Fibroblast of lung (primary cell): ENCODE data around the gene MKKS. TPM values are rescaled to one million over a fixed set of nuclear protein-coding genes. Genes with fewer than 3 reads are reported as not detected.

ENCODE experiments used
- DNase-seq, 2 donors: peaks; one replicate each; pipeline versions ENCODE4 v3.0.0 to v3.0.0-alpha.2; 2010; ENCODE audit warnings: low read depth in 2 of 2
- H2AFZ ChIP-seq: 2 replicates; pipeline ENCODE4 v1.5.1; 2012; ENCODE audit warnings: low read length, control low read depth, inconsistent platforms
- H3K27ac ChIP-seq: 2 replicates; pipeline ENCODE4 v1.5.1; 2011; ENCODE audit warnings: low read length, control low read depth; ENCODE audit not compliant: insufficient read depth
- H3K27me3 ChIP-seq: 2 replicates; pipeline ENCODE4 v1.5.1; 2011; ENCODE audit warnings: mild to moderate bottlenecking, low read length; ENCODE audit not compliant: control insufficient read depth, insufficient read depth
- H3K36me3 ChIP-seq: 2 replicates; pipeline ENCODE4 v1.5.1; 2011; ENCODE audit warnings: low read length; ENCODE audit not compliant: control insufficient read depth, insufficient read depth
- H3K4me1 ChIP-seq: 2 replicates; pipeline ENCODE4 v1.5.1; 2011; ENCODE audit warnings: low read length; ENCODE audit not compliant: control insufficient read depth, insufficient read depth; ENCODE audit errors: extremely low read depth
- H3K4me2 ChIP-seq: 2 replicates; pipeline ENCODE4 v1.5.1; 2011; ENCODE audit warnings: low read length, control low read depth; ENCODE audit not compliant: insufficient read depth; ENCODE audit errors: extremely low read depth
- H3K4me3 ChIP-seq, 4 experiments: fragments of 200-600 bp in 1 of 4; sonication (generic) in 1 of 4; replicated peaks in 1 of 4; 2 replicates each; pipeline ENCODE4 v1.5.1; 2011 to 2016; ENCODE audit warnings: low read length in 4 of 4, low read depth in 3 of 4, mild to moderate bottlenecking in 3 of 4, control low read depth in 2 of 4, inconsistent platforms in 1 of 4, mixed read lengths in 1 of 4; ENCODE audit not compliant: insufficient read depth in 1 of 4; ENCODE audit errors: control extremely low read depth in 1 of 4
- H3K79me2 ChIP-seq: 2 replicates; pipeline ENCODE4 v1.5.1; 2012; ENCODE audit warnings: mild to moderate bottlenecking, low read length, inconsistent platforms; ENCODE audit not compliant: control insufficient read depth, insufficient read depth
- H3K9ac ChIP-seq: 2 replicates; pipeline ENCODE4 v1.5.1; 2011; ENCODE audit warnings: mild to moderate bottlenecking, low read length, control low read depth; ENCODE audit not compliant: insufficient read depth
- H3K9me3 ChIP-seq: 2 replicates; pipeline ENCODE4 v1.5.1; 2012; ENCODE audit warnings: low read depth, low read length; ENCODE audit not compliant: control insufficient read depth, insufficient read depth
- H4K20me1 ChIP-seq: 2 replicates; pipeline ENCODE4 v1.5.1; 2011; ENCODE audit warnings: low read length; ENCODE audit not compliant: control insufficient read depth, insufficient read depth; ENCODE audit errors: extremely low read depth
- EZH2 ChIP-seq: IDR thresholded peaks from 2 replicates; pipeline ENCODE4 v1.5.1; 2012; ENCODE audit warnings: low read length, control low read depth, mild to moderate bottlenecking; ENCODE audit errors: missing control alignments
- polyA plus RNA-seq, 2 donors: library from polyadenylated mRNA; depleted of rRNA in 1 of 2; stranded (reverse) in 1 of 2; unstranded in 1 of 2; fragments of >200 nt; gene quantifications; 2 replicates each; pipeline ENCODE4 v1.2.1, GENCODE V29; 2011 to 2012; ENCODE audit warnings: missing spikeins in 1 of 2
- total RNA-seq: library from RNA; depleted of rRNA; stranded (reverse); fragments of >200 nt; gene quantifications from 2 replicates; pipeline ENCODE4 v1.2.1, GENCODE V29; 2014
- TF ChIP-seq, protein P1 (sequence below), 2 donors: IDR thresholded peaks in 1 of 2; conservative IDR thresholded peaks in 1 of 2; 1 replicate in 1 of 2; 2 replicates in 1 of 2; pipeline ENCODE4 v1.5.1; 2011 to 2012; ENCODE audit warnings: low read length in 2 of 2, control low read depth in 1 of 2, inconsistent platforms in 1 of 2, low read depth in 1 of 2, mild to moderate bottlenecking in 1 of 2

MKKS gene
- total and polyA plus RNA-seq, 2 donors (not counting 1 experiment from before 2014, with no cell fraction given) = 6.4 to 13.1 TPM

DNA sequence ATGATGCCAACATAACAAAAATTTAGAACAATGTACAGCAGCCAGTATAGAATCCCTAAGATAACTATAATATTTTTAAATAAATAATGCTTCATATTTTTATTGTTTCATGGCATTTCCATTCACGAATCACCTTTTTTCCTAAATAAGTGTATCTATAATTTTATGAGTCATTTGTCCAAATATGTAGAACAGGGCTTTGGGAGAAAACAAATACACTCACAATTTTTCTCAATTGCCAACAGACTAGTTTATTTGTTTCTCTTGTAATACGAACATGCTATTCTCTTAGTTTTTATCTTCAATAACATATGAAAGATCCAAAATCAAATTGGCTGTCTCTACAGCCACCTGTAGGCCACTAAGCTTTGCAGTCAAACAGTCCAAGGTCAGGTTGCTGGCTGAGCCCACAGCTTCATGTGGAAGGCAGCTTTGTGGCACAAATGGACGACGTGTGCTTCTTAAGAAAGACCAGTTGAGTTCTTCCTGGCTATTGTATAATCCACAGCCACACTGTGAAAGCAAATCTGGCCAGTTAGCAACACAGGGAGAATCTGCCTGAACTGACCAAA is 29.0 kb downstream of the MKKS start:
- no peak overlapping the region for H3K4me2 ChIP-seq

DNA sequence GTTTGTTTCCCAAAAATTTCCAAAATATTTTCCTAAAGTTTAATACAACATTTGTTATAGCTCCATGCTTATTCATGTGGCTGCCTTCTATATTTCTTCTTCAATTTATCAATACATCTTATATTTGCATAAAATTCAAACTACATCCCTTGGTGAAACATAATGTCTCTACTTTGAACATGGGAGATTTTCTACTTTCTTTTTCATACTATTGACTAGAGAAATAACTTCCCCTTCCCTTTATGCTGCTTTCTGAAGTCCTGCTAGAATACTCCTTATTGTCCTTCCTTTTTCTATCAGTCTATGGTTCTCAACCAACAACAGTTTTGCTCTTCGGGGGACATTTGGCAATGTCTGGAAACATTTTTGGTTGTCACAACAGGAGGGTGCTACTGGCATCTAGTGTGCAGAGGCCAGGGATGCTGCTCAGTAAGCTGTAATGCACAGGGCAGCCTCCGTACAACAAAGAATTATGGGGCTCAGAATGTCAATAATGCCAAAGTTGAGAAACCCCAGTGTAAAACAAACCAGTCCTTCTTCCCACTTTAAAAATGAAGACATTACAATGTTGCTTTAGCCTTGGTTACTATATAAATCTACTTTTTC is 29.9 kb downstream of the MKKS start:
- Histone ChIP-seq H3K9me3 (no peaks in the 10 kb centered on the region), H3K4me1 (no peaks in the 10 kb centered on the region), H3K27me3 (no peaks in the 10 kb centered on the region), H3K27ac (no peak overlapping the region), H3K4me2 (no peak overlapping the region), H3K9ac (no peak overlapping the region), H3K36me3 (no peaks in the 10 kb centered on the region), H2AFZ (no peak overlapping the region), H3K4me3 (no peak overlapping the region), H4K20me1 (no peaks in the 10 kb centered on the region), H3K79me2 (no peaks in the 10 kb centered on the region)
- TF ChIP-seq, protein P1, sequence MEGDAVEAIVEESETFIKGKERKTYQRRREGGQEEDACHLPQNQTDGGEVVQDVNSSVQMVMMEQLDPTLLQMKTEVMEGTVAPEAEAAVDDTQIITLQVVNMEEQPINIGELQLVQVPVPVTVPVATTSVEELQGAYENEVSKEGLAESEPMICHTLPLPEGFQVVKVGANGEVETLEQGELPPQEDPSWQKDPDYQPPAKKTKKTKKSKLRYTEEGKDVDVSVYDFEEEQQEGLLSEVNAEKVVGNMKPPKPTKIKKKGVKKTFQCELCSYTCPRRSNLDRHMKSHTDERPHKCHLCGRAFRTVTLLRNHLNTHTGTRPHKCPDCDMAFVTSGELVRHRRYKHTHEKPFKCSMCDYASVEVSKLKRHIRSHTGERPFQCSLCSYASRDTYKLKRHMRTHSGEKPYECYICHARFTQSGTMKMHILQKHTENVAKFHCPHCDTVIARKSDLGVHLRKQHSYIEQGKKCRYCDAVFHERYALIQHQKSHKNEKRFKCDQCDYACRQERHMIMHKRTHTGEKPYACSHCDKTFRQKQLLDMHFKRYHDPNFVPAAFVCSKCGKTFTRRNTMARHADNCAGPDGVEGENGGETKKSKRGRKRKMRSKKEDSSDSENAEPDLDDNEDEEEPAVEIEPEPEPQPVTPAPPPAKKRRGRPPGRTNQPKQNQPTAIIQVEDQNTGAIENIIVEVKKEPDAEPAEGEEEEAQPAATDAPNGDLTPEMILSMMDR (conservative IDR thresholded peaks at IDR 0.05 in 1 of 2, IDR thresholded peaks at IDR 0.05 in 1 of 2; ENCODE audit: low read depth in 1 of 2, low read length in 2 of 2) = no peak
- no peak for TF ChIP-seq EZH2
- DNase-seq = no peak

More for the DNA sequence above, 29.0 kb downstream of the MKKS start:
- Histone ChIP-seq H3K27me3 (no peaks in the 10 kb centered on the region), H3K4me1 (no peaks in the 10 kb centered on the region), H4K20me1 (no peaks in the 10 kb centered on the region), H2AFZ (no peak overlapping the region), H3K9me3 (no peaks in the 10 kb centered on the region), H3K27ac (no peak overlapping the region), H3K9ac (no peak overlapping the region), H3K4me3 (no peak overlapping the region), H3K79me2 (no peaks in the 10 kb centered on the region), H3K36me3 (no peaks in the 10 kb centered on the region)
- no peak for TF ChIP-seq EZH2
- TF ChIP-seq, protein P1 (conservative IDR thresholded peaks at IDR 0.05 in 1 of 2, IDR thresholded peaks at IDR 0.05 in 1 of 2; ENCODE audit: low read depth in 1 of 2, low read length in 2 of 2) = no peak
- DNase-seq = no peak

DNA sequence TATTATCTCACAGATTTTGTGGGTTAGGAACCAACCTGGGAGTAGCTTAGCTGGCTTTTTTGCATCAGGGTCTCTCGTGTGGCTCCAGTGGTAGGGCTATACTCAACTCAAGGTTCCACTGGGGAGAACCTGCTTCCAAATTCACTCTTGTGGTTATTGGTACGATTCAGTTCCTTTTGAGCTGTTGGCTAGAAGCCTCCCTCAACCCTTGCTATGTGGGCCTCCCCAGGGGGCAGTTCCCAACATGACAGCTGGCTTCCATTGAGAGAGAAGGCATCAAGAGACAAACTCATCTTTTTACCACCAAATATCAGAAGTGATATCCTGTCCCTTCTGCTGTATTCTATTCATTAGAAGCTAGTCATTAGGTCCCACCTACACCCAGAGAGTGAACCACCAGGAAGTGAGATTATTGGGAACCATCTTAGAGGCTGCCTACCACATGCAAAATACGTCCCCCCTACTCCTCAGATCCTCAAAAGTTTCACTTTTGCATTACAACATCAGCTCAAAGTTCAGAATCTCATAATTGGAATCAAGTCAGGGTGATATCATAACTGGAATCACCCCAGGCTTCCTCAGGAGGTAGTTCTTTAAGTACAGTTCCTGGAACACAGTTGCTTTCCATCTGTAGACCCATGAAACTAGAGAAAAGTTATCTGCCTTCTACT is 30.9 kb downstream of the MKKS start:
- H2AFZ ChIP-seq = no peak overlapping the region
- H4K20me1 ChIP-seq = no peaks in the 10 kb centered on the region
- H3K4me1 ChIP-seq = no peaks in the 10 kb centered on the region
- H3K79me2 ChIP-seq = no peaks in the 10 kb centered on the region
- TF ChIP-seq, protein P1 (conservative IDR thresholded peaks at IDR 0.05 in 1 of 2, IDR thresholded peaks at IDR 0.05 in 1 of 2; ENCODE audit: low read depth in 1 of 2, low read length in 2 of 2) = no peak
- TF ChIP-seq EZH2 = no peak
- H3K27me3 ChIP-seq = no peaks in the 10 kb centered on the region
- H3K27ac ChIP-seq = no peak overlapping the region
- H3K9ac ChIP-seq = no peak overlapping the region
- H3K9me3 ChIP-seq = no peaks in the 10 kb centered on the region
- no peaks in the 10 kb centered on the region for H3K36me3 ChIP-seq
- peak in 1 of 2 donors; percentile 43 for DNase-seq
- H3K4me2 ChIP-seq = no peak overlapping the region
- H3K4me3 ChIP-seq = no peak overlapping the region
